ENCODE measurements around the gene OR14I1. TPM values are rescaled to one million over a fixed set of nuclear protein-coding genes. Genes with fewer than 3 reads are reported as not detected.

Gene OR14I1
- total and polyA plus RNA-seq, 9 of the 15 experiments (the other 6 are each of a cell fraction or from before 2014, with no cell fraction given): not detected

- no peaks in the 10 kb centered on the region for H3K9me1 ChIP-seq (ENCODE audit: control insufficient read depth, insufficient read depth, low read length)
- no peak overlapping the region for H2AFZ ChIP-seq (ENCODE audit: low read depth, low read length)
- DNase-seq (ENCODE audit: extremely low read depth in 1 of 4, low spot score in 3 of 4) (no peak), ATAC-seq (no peak), FAIRE-seq (no peak)
- 1% methylated on average over 4 of the region's 4 CpGs for WGBS (ENCODE audit: insufficient coverage, low coverage, missing lambda C conversion rate)
- intact Hi-C loops (cut with micrococcal nuclease): no loop called here
- TF ChIP-seq ZNF224 (CRISPR knock-in tag; IDR thresholded peaks at IDR 0.05) (no peak), ZNF212 (CRISPR knock-in tag; IDR thresholded peaks at IDR 0.05) (no peak), ZNF316 (IDR thresholded peaks at IDR 0.05) (no peak), EP400 (IDR thresholded peaks at IDR 0.05) (no peak), TEAD1 (CRISPR knock-in tag; IDR thresholded peaks at IDR 0.05) (no peak), SMARCE1 (IDR thresholded peaks at IDR 0.05) (no peak), NFRKB (IDR thresholded peaks at IDR 0.05; ENCODE audit: low read depth) (no peak), CBX8 (IDR thresholded peaks at IDR 0.05; ENCODE audit: borderline replicate concordance, extremely low read depth, low read depth, low read length, poor library complexity, severe bottlenecking) (no peak), RNF219 (CRISPR knock-in tag; IDR thresholded peaks at IDR 0.05) (no peak), ZNF76 (CRISPR knock-in tag; IDR thresholded peaks at IDR 0.05; ENCODE audit: borderline replicate concordance) (no peak), U2AF2 (optimal IDR thresholded peaks at IDR 0.05; ENCODE audit: low read depth, low read length) (no peak), SMAD1 (IDR thresholded peaks at IDR 0.05; ENCODE audit: low read depth, low read length, partially characterized antibody) (no peak), ZFP36 (IDR thresholded peaks at IDR 0.05; ENCODE audit: low read depth, low read length, partially characterized antibody) (no peak), MEIS2 (IDR thresholded peaks at IDR 0.05; ENCODE audit: partially characterized antibody) (no peak), ZNF324 (CRISPR knock-in tag; IDR thresholded peaks at IDR 0.05) (no peak)
- no peak overlapping the region for H3K9ac ChIP-seq (ENCODE audit: insufficient read depth in 1 of 2, low read depth in 2 of 2, low read length in 2 of 2)
- no peak overlapping the region for H3K4me2 ChIP-seq (ENCODE audit: insufficient read depth, low read length)
- H3K36me3 ChIP-seq (ENCODE audit: control insufficient read depth, insufficient read depth, low read length): no peaks in the 10 kb centered on the region
- in situ Hi-C loops (cut with MboI): no loop called here
- H3K27ac ChIP-seq (ENCODE audit: extremely low read depth, low read depth, low read length): no peak overlapping the region
- H3K9me3 ChIP-seq (replicated peaks; ENCODE audit: control insufficient read depth, insufficient read depth, low read depth, low read length): no peaks in the 10 kb centered on the region; the same call in 1 of the 2 replicates
- H3K4me3 ChIP-seq: no peak overlapping the region
- ChIA-PET POLR2A (no interaction called here), CTCF (ENCODE audit: low intra/inter-chr PET ratio) (no interaction called here)
- BruUV-seq (replicated peaks): no TSS peak
- no peaks in the 10 kb centered on the region; a peak in 2 of 5 replicates for H3K27me3 ChIP-seq (ENCODE audit: control insufficient read depth in 2 of 2, insufficient read depth in 2 of 2, low read length in 2 of 2)
- no peaks in the 10 kb centered on the region for H3K4me1 ChIP-seq (replicated peaks in 1 of 2; ENCODE audit: control insufficient read depth in 2 of 2, insufficient read depth in 2 of 2, low read length in 2 of 2)
- no peaks in the 10 kb centered on the region for H4K20me1 ChIP-seq (replicated peaks; ENCODE audit: control insufficient read depth, insufficient read depth, low read length)
- H3K79me2 ChIP-seq (ENCODE audit: control insufficient read depth, insufficient read depth, low read length): no peaks in the 10 kb centered on the region
These were observed 7.8 kb upstream of the OR14I1 start for GRCh38 chr1:248710305-248710900.
